Measurements from ENCODE around the gene ST6GALNAC3.

The ST6GALNAC3 gene

GRCh38 chr1:76351655-76352054 is 277.1 kb downstream of the ST6GALNAC3 start:
- no peak for DNase-seq (ENCODE audit: low read depth)

GRCh38 chr1:76352741-76353435 is 278.3 kb downstream of the ST6GALNAC3 start:
- DNase-seq (ENCODE audit: low read depth): no peak

- no peak for DNase-seq (ENCODE audit: low read depth)
These were observed 279.7 kb downstream of the ST6GALNAC3 start for GRCh38 chr1:76354236-76354635.

GRCh38 chr1:76366726-76367125 is 292.2 kb downstream of the ST6GALNAC3 start:
- no peak for DNase-seq (ENCODE audit: low read depth)

- DNase-seq (ENCODE audit: low read depth): no peak
These were observed 297.4 kb downstream of the ST6GALNAC3 start for GRCh38 chr1:76371941-76372340.

GRCh38 chr1:76374086-76374485 is 299.5 kb downstream of the ST6GALNAC3 start:
- no peak for DNase-seq (ENCODE audit: low read depth)

- no peak for DNase-seq (ENCODE audit: low read depth)
These were observed 302.7 kb downstream of the ST6GALNAC3 start for GRCh38 chr1:76377247-76377646.

GRCh38 chr1:76379506-76379905 is 305.0 kb downstream of the ST6GALNAC3 start:
- DNase-seq (ENCODE audit: low read depth): no peak

GRCh38 chr1:76381450-76382097 is 307.0 kb downstream of the ST6GALNAC3 start:
- DNase-seq (ENCODE audit: low read depth): no peak

GRCh38 chr1:76388261-76388660 is 313.7 kb downstream of the ST6GALNAC3 start:
- no peak for DNase-seq (ENCODE audit: low read depth)

GRCh38 chr1:76390456-76390855 is 315.9 kb downstream of the ST6GALNAC3 start:
- DNase-seq (ENCODE audit: low read depth): no peak

- no peak for DNase-seq (ENCODE audit: low read depth)
These were observed 320.5 kb downstream of the ST6GALNAC3 start for GRCh38 chr1:76395059-76395458.

GRCh38 chr1:76402128-76402527 is 327.6 kb downstream of the ST6GALNAC3 start:
- DNase-seq (ENCODE audit: low read depth): no peak

GRCh38 chr1:76408303-76408702 is 333.8 kb downstream of the ST6GALNAC3 start:
- DNase-seq (ENCODE audit: low read depth): no peak

GRCh38 chr1:76410499-76410898 is 336.0 kb downstream of the ST6GALNAC3 start:
- DNase-seq (ENCODE audit: low read depth): no peak

GRCh38 chr1:76418531-76418930 is 344.0 kb downstream of the ST6GALNAC3 start:
- no peak for DNase-seq (ENCODE audit: low read depth)

GRCh38 chr1:76419603-76420002 is 345.1 kb downstream of the ST6GALNAC3 start:
- DNase-seq (ENCODE audit: low read depth): no peak

GRCh38 chr1:76425201-76426145 is 350.9 kb downstream of the ST6GALNAC3 start:
- DNase-seq (ENCODE audit: low read depth): peak; percentile 14

GRCh38 chr1:76426606-76427005 is 352.1 kb downstream of the ST6GALNAC3 start:
- DNase-seq (ENCODE audit: low read depth): no peak

GRCh38 chr1:76428028-76428427 is 353.5 kb downstream of the ST6GALNAC3 start:
- no peak for DNase-seq (ENCODE audit: low read depth)

- no peak for DNase-seq (ENCODE audit: low read depth)
These were observed 356.0 kb downstream of the ST6GALNAC3 start for GRCh38 chr1:76430531-76430930.

GRCh38 chr1:76433526-76433925 is 359.0 kb downstream of the ST6GALNAC3 start:
- DNase-seq (ENCODE audit: low read depth): no peak

GRCh38 chr1:76443217-76443616 is 368.7 kb downstream of the ST6GALNAC3 start:
- no peak for DNase-seq (ENCODE audit: low read depth)

Measured in HS-27A (cell line).